Upper lobe of left lung (tissue), 6 donors: ENCODE results near the gene CRKL. TPM values are rescaled to one million over a fixed set of nuclear protein-coding genes. Genes with fewer than 3 reads are reported as not detected.

Experiments used
- ATAC-seq, 2 donors: fragments of 200-7000 bp; cut with Tn5 transposase; one replicate each; pipeline ENCODE4 v1.9.1; 2022; ENCODE audit warnings: mild to moderate bottlenecking in 2 of 2, moderate library complexity in 2 of 2; ENCODE audit not compliant: low FRiP score in 2 of 2
- DNase-seq, 2 donors: peaks; one replicate each; pipeline ENCODE4 v3.0.0-alpha.2; 2019 to 2020
- H3K27ac ChIP-seq, 4 donors: fragments of 200-600 bp; sonication (generic); one replicate each; pipeline ENCODE4 v1.5.1; 2016 to 2019
- H3K27me3 ChIP-seq, 4 donors: fragments of 200-600 bp; sonication (generic); one replicate each; pipeline ENCODE4 v1.5.1; 2017 to 2019
- H3K36me3 ChIP-seq, 4 donors: fragments of 200-600 bp; sonication (generic); one replicate each; pipeline ENCODE4 v1.5.1; 2016 to 2019
- H3K4me1 ChIP-seq, 4 donors: fragments of 200-600 bp; sonication (generic); one replicate each; pipeline ENCODE4 v1.5.1; 2018 to 2019
- H3K4me3 ChIP-seq, 4 donors: fragments of 200-600 bp; sonication (generic); one replicate each; pipeline ENCODE4 v1.5.1; 2017 to 2019; ENCODE audit warnings: mild to moderate bottlenecking in 2 of 4, moderate library complexity in 1 of 4
- H3K9me3 ChIP-seq, 4 donors: fragments of 200-600 bp; sonication (generic); one replicate each; pipeline ENCODE4 v1.5.1; 2018 to 2019
- CTCF ChIP-seq, 6 experiments: fragments of 450-650 bp in 4 of 6; fragments of 200-600 bp in 2 of 6; sonication (generic) in 2 of 6; IDR thresholded peaks; one replicate each; pipeline ENCODE4 v1.5.1; 2016 to 2019; ENCODE audit warnings: antibody characterized with exemption in 6 of 6
- EP300 ChIP-seq, 4 donors: sonication (generic); formaldehyde crosslinking; IDR thresholded peaks; one replicate each; pipeline ENCODE4 v1.5.1; 2017; ENCODE audit warnings: antibody characterized with exemption in 4 of 4, control low read depth in 2 of 4
- POLR2A ChIP-seq, 4 donors: fragments of 450-650 bp; IDR thresholded peaks; one replicate each; pipeline ENCODE4 v1.5.1; 2016 to 2017; ENCODE audit warnings: antibody characterized with exemption in 4 of 4, mild to moderate bottlenecking in 2 of 4
- POLR2AphosphoS5 ChIP-seq, 2 donors: sonication (generic); formaldehyde crosslinking; IDR thresholded peaks; one replicate each; pipeline ENCODE4 v1.5.1; 2017; ENCODE audit warnings: antibody characterized with exemption in 2 of 2
- WGBS, 2 donors: methylation state at CpG; one replicate each; pipeline ENCODE4 v1.1.5; 2017 to 2018; 5-methylcytosine and 5-hydroxymethylcytosine counted together
- total RNA-seq, 6 donors: library from RNA; depleted of rRNA in 4 of 6; stranded (reverse); fragments of >200 nt in 4 of 6; gene quantifications; one replicate each; pipeline versions ENCODE4 v1.1.0 to v1.2.1, GENCODE V29; 2016 to 2021
- donor health status: DM: no; HTN: no; CAD: no; lungs with moderate emphysema.
- donor health status: DM: no; HTN: yes; CAD: no; lungs with severe emphysema.

CRKL gene
- total RNA-seq, 6 donors from 2014 or later: 35.6 to 65.4 (median 53.4) TPM

- Histone ChIP-seq H3K27me3 (no peaks in the 10 kb centered on the region), H3K9me3 (no peaks in the 10 kb centered on the region), H3K27ac (no peak overlapping the region), H3K36me3 (peaks cover 4 to 58% (median 30%) of the 10 kb centered on the region in 4 donors), H3K4me1 (no peaks in the 10 kb centered on the region), H3K4me3 (no peak overlapping the region)
- DNase-seq: no peak
- TF ChIP-seq POLR2AphosphoS5 (IDR thresholded peaks at IDR 0.05) (no peak), EP300 (IDR thresholded peaks at IDR 0.05) (no peak), POLR2A (IDR thresholded peaks at IDR 0.05) (no peak), CTCF (IDR thresholded peaks at IDR 0.05) (no peak)
- 85% methylated on average over 1 of the region's 1 CpG for WGBS, 2 donors
- no peak for ATAC-seq
Measured at GRCh38 chr22:20875296-20875695, 41.9 kb upstream of the CRKL start.

GRCh38 chr22:20877715-20878114 lies 39.5 kb upstream of the CRKL start:
- TF ChIP-seq CTCF (IDR thresholded peaks at IDR 0.05): no peak
- no peak for TF ChIP-seq POLR2AphosphoS5 (IDR thresholded peaks at IDR 0.05)
- TF ChIP-seq POLR2A (IDR thresholded peaks at IDR 0.05): no peak
- TF ChIP-seq EP300 (IDR thresholded peaks at IDR 0.05): no peak
- H3K4me3 ChIP-seq: no peak overlapping the region
- no peak overlapping the region for H3K27ac ChIP-seq
- H3K36me3 ChIP-seq: peaks cover 0 to 59% (median 36%) of the 10 kb centered on the region in 4 donors
- WGBS, 2 donors: 96 to 97% methylated on average over 3 of the region's 3 CpGs
- no peaks in the 10 kb centered on the region for H3K4me1 ChIP-seq
- DNase-seq (no peak), ATAC-seq (no peak)
- no peaks in the 10 kb centered on the region for H3K9me3 ChIP-seq
- H3K27me3 ChIP-seq: no peaks in the 10 kb centered on the region

GRCh38 chr22:20881231-20881630 lies 36.0 kb upstream of the CRKL start:
- Histone ChIP-seq H3K36me3 (peaks cover 4 to 66% (median 40%) of the 10 kb centered on the region in 4 donors), H3K4me3 (no peak overlapping the region), H3K27ac (no peak overlapping the region), H3K4me1 (peaks cover 0 to 8% (median 6%) of the 10 kb centered on the region in 4 donors), H3K27me3 (no peaks in the 10 kb centered on the region), H3K9me3 (no peaks in the 10 kb centered on the region)
- TF ChIP-seq CTCF (IDR thresholded peaks at IDR 0.05) (no peak), EP300 (IDR thresholded peaks at IDR 0.05) (no peak), POLR2A (IDR thresholded peaks at IDR 0.05) (no peak), POLR2AphosphoS5 (IDR thresholded peaks at IDR 0.05) (no peak)
- DNase-seq (no peak), ATAC-seq (no peak)
- 79 to 88% methylated on average over 4 to 5 of the region's 5 CpGs for WGBS, 2 donors

- DNase-seq (no peak), ATAC-seq (no peak)
- TF ChIP-seq CTCF (IDR thresholded peaks at IDR 0.05) (no peak), POLR2A (IDR thresholded peaks at IDR 0.05) (no peak), EP300 (IDR thresholded peaks at IDR 0.05) (no peak), POLR2AphosphoS5 (IDR thresholded peaks at IDR 0.05) (no peak)
- H3K36me3 ChIP-seq: peaks cover 4 to 66% (median 42%) of the 10 kb centered on the region in 4 donors
- H3K27me3 ChIP-seq: no peaks in the 10 kb centered on the region
- no peak overlapping the region for H3K27ac ChIP-seq
- no peaks in the 10 kb centered on the region for H3K9me3 ChIP-seq
- H3K4me3 ChIP-seq: no peak overlapping the region
- peaks cover 0 to 8% (median 6%) of the 10 kb centered on the region in 4 donors for H3K4me1 ChIP-seq
- 90 to 91% methylated on average over 8 to 9 of the region's 9 CpGs for WGBS, 2 donors
Measured at GRCh38 chr22:20881869-20882815, 35.1 kb upstream of the CRKL start.
